Stimulated activated CD8-positive, alpha-beta memory T cell treated with anti-CD3 and anti-CD28 coated beads, Interleukin-15, amount 100 ng/mL, for 4 hours (primary cell): Measurements from ENCODE around the gene ALS2.
"Not testable (repeated sequence)": the region's sequence is repeated elsewhere in the genome, so short reads cannot be mapped to it uniquely, and the experiment has no call there.

Experiments used
- DNase-seq, 2 donors: peaks; one replicate each; pipeline ENCODE4 v3.0.0-alpha.2; 2020; ENCODE audit warnings: low read depth in 2 of 2

Gene ALS2

GRCh38 chr2:201794294-201794693 lies 13.6 kb upstream of the ALS2 start:
- no peak for DNase-seq

- DNase-seq: no peak
Measured at GRCh38 chr2:201793631-201794030, 12.9 kb upstream of the ALS2 start.

DNA sequence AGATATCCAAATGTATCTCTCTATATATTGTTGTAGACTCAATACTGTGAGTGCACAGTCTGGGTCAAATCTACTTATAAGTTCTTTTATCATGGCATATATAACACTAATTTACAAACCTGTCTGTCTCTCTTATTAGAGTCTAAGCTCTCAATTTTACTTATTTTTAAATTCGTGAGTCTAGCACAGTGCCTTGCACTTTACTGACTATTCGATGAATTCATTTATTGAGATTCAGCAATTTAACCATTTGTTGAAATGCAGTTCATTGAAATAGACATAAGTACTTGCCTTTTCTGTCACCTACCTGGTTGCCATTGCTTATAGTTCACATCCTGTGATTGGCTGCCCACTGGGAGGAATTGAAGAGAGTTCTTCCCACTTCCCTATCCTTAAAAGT lies 10.3 kb upstream of the ALS2 start:
- no peak for DNase-seq

- no peak for DNase-seq
Measured at GRCh38 chr2:201790291-201790690, 9.6 kb upstream of the ALS2 start.

- DNase-seq: no peak
Measured at GRCh38 chr2:201789395-201789794, 8.7 kb upstream of the ALS2 start.

- no peak for DNase-seq
Measured at GRCh38 chr2:201788371-201788770, 7.6 kb upstream of the ALS2 start.

GRCh38 chr2:201786471-201786870 lies 5.7 kb upstream of the ALS2 start:
- DNase-seq: no peak

DNA sequence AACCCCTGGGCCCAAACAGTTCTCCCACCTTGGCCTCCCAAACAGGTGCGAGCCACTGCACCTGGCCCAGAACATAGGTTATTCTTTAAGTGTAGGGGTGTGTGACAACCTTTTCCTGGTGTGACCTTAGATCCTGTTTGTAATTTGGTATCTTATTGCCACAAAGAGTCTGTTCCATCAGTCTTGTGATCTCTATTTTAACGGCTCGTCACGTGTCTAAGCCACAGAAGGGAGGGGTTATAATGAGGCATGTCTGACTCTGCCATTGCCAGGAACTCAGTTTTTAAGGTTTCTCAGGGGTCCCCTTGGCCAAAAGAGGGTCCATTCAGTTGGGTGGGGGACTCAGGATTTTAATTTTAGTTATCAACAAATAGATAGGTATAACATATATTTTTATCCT lies 4.4 kb upstream of the ALS2 start:
- no peak for DNase-seq

DNA sequence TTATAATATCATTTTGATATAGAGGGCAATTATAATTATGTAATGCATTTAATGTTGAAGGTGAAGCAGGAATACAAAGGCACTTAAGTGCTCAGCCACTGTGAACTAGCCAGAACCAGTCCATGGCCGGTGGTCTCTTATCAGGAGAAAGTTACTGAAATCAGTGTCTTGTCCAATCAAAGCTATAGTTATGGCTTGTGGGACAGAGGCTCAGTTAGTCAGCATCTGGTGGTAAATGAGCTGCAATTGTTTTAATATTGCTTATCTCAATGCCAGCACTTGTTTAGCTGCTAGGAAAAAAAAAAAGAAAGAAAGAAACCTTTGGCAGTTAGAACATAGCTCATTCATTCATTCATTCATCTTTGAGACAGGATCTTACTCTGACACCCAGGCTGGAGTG lies 3.8 kb upstream of the ALS2 start:
- no peak for DNase-seq

DNA sequence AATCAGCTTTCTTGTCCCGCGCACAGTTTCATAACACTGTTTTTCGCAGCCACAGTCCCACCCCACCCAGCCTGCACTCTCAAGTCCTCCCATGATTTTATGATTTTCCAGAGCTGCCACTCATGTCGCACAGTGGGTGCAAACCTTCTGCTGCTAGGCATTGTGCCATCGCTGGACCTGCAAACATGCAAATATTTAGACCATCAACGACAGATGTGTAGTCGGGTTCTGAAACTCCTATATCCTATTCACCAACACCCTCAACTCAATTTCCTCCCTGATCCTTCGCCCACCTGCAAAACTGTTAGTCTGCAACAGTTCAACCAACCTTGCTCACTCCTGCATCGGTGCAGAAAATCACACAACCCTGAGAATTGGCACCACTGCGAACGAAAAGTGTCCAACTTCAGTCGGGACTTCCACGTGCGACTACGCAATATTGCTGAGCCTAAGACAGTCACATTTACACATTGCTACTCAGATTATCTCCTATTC lies 871 bp upstream of the ALS2 start:
- no peak for DNase-seq

GRCh38 chr2:201779901-201780673 lies 646 bp downstream of the ALS2 start:
- DNase-seq: no peak

DNA sequence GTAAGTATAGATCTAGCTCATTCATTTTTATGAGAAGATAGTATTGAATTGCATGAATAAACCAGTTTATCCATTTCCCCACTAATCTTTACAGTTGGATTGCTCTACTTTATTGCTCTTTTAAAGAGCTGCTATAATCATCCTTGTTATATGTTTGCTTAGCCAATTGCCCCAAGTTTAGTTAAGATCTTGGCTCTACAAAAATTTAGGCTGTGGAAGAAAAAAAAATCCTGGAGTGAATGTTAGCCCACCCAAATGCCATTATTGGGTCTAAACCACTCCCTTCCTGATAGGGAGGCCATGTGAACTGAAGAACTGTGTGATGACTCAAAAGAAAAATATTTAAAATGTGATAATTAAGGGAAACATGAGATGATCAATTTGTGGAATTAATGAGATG lies 2.9 kb downstream of the ALS2 start:
- no peak for DNase-seq

- no peak for DNase-seq
Measured at GRCh38 chr2:201777043-201777442, 3.7 kb downstream of the ALS2 start.

GRCh38 chr2:201775326-201775725 lies 5.4 kb downstream of the ALS2 start:
- DNase-seq: no peak

GRCh38 chr2:201774546-201774945 lies 6.2 kb downstream of the ALS2 start:
- DNase-seq: no peak

GRCh38 chr2:201773990-201774389 lies 6.7 kb downstream of the ALS2 start:
- no peak for DNase-seq

- no peak for DNase-seq
Measured at GRCh38 chr2:201769666-201770373, 10.9 kb downstream of the ALS2 start.

GRCh38 chr2:201768918-201769317 lies 11.8 kb downstream of the ALS2 start:
- no peak for DNase-seq

DNA sequence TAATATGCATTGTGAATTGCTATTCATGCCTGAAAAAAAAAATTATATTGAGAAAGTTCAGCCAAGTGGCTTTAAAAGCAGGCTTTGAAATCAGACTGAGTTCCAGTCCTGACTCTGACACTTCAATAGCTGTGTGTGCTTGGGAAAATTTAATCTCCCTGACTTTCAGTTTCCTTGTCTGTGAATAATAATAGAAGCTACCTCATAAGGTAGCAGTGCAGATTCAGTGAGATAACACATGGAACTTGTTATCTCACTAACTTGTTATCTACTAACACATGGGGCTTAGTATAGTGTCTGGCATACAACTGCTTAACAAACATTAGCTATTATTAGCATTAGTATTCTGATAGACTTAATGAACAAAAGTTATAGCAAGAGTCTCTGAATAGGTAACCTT lies 14.9 kb downstream of the ALS2 start:
- no peak for DNase-seq

GRCh38 chr2:201764469-201764868 lies 16.3 kb downstream of the ALS2 start:
- not testable (repeated sequence) for DNase-seq

DNA sequence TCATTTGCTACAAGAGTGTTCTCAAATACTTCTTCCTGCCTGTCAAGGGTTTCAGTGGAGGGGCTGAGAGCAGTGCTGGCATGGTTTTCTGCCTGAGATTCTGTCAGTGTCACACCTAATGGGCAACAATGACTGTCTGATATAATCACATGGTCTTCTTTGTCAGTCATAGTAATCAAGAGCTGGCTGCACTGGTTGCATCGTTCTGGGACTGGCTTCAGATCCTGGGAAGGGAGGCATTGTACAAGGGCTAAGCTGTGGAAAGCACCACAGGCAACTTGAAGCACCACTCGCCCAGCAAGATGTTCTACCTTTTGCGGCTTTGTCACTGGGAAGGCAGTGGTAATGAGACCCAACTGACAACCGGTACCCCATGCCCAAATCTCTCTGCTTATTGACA lies 19.6 kb downstream of the ALS2 start:
- no peak for DNase-seq

- no peak for DNase-seq
Measured at GRCh38 chr2:201759567-201759966, 21.2 kb downstream of the ALS2 start.

DNA sequence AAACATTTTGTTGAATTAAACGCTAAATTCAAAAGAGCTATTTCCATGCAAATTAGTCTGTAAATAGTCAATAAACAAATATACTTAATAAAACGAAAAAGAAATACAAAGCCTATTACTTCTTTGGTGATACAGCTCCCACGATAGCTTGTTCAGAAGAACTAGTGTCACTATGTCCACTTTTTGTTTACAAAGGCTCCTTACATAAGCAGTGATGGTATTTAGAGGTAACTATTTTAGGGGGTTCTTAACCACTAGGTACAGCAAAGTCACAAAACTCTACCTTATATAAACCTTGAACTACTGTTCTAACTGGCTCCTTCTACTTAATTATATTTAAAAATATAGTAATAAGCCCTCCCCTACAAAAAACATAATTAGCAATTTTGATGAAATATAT lies 21.9 kb downstream of the ALS2 start:
- no peak for DNase-seq
